Measurements from ENCODE around the gene MYO5C. TPM values are rescaled to one million over a fixed set of nuclear protein-coding genes. Genes with fewer than 3 reads are reported as not detected.

Gene MYO5C
- total RNA-seq, 4 donors from 2014 or later, result 56.1 to 151 (median 84.5) TPM

- Histone ChIP-seq H3K27me3 (no peaks in the 10 kb centered on the region), H3K9me3 (no peaks in the 10 kb centered on the region), H3K4me1 (no peaks in the 10 kb centered on the region), H3K36me3 (peaks cover 0 to 5% (median 0%) of the 10 kb centered on the region in 4 donors), H3K27ac (no peak overlapping the region), H3K4me3 (no peak overlapping the region)
- no peak for DNase-seq
- intact Hi-C loops (cut with DNase I; ENCODE audit: low total_unique reads), result no loop called here
- TF ChIP-seq, protein P1, sequence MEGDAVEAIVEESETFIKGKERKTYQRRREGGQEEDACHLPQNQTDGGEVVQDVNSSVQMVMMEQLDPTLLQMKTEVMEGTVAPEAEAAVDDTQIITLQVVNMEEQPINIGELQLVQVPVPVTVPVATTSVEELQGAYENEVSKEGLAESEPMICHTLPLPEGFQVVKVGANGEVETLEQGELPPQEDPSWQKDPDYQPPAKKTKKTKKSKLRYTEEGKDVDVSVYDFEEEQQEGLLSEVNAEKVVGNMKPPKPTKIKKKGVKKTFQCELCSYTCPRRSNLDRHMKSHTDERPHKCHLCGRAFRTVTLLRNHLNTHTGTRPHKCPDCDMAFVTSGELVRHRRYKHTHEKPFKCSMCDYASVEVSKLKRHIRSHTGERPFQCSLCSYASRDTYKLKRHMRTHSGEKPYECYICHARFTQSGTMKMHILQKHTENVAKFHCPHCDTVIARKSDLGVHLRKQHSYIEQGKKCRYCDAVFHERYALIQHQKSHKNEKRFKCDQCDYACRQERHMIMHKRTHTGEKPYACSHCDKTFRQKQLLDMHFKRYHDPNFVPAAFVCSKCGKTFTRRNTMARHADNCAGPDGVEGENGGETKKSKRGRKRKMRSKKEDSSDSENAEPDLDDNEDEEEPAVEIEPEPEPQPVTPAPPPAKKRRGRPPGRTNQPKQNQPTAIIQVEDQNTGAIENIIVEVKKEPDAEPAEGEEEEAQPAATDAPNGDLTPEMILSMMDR (IDR thresholded peaks at IDR 0.05), result no peak
- no peak for TF ChIP-seq POLR2A (IDR thresholded peaks at IDR 0.05)
- no peak for TF ChIP-seq EP300 (IDR thresholded peaks at IDR 0.05; ENCODE audit: low read depth)
- no peak for TF ChIP-seq POLR2AphosphoS5 (IDR thresholded peaks at IDR 0.05)
- in situ Hi-C loops (cut with MboI; ENCODE audit: low pct_ligation_motif_present in 1 of 4, low pct_unique_long_range_greater_than_20kb in 1 of 4, low sequenced_read_pairs in 3 of 4), result loop anchor here in 1 of 4 donors (10.0 kb wide), 1 partner anchor 62 kb away; no protein-coding TSS in a partner anchor
- 56 to 57% methylated on average over 3 of the region's 3 CpGs for WGBS, 2 donors (ENCODE audit: low coverage in 1 of 2)
These were observed 98.7 kb downstream of the MYO5C start for GRCh38 chr15:52196891-52197290.

DNA sequence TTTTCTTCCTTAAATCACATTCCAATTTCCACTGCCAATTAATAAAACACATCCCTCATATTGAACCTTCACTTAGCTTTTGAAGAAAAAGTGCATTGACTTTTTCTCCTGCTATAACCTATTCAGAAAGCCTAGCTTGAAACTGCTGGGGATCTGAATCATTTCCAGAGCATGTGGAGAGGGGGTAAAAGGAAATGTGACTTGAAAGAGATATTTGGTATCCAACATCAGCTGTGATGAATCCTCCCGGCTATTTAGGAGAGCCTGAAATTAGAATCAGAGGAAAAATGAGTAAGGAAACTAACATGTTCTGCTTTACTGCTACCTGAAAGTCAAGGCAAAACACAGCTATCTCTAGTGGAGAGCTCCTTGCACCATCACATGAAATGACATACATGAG lies 101.8 kb downstream of the MYO5C start:
- no peak for TF ChIP-seq POLR2AphosphoS5 (IDR thresholded peaks at IDR 0.05)
- TF ChIP-seq, protein P1 (IDR thresholded peaks at IDR 0.05), result no peak
- TF ChIP-seq EP300 (IDR thresholded peaks at IDR 0.05; ENCODE audit: low read depth), result no peak
- no peak for TF ChIP-seq POLR2A (IDR thresholded peaks at IDR 0.05)
- 78% methylated on average over 1 of the region's 1 CpG; no CpG with 5 or more reads in 1 of the 2 donors for WGBS, 2 donors (ENCODE audit: low coverage in 1 of 2)
- in situ Hi-C loops (cut with MboI; ENCODE audit: low pct_ligation_motif_present in 1 of 4, low pct_unique_long_range_greater_than_20kb in 1 of 4, low sequenced_read_pairs in 3 of 4), result loop anchor here in 1 of 4 donors (10.0 kb wide), 1 partner anchor 59 kb away; no protein-coding TSS in a partner anchor

DNA sequence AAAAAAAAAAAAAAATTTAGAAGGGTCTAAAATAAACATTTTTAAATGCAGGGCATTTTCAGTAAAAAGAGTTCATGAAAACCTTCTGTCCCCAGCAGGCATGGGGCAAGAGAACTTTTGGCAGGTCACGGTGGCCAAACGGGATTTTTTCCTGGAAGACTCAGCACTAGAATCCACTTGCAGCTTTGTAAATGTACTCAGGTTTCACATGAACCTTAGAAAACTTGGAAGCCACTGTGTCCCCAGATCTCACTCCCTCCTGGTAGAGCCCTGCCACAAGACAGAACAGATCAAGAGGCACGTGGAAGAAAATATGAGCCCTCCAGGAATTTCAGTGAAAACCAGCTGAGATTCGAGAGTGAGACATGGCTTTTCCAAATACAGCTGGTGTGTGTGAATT lies 102.3 kb downstream of the MYO5C start:
- Histone ChIP-seq H3K36me3 (peaks cover 0 to 5% (median 0%) of the 10 kb centered on the region in 4 donors), H3K9me3 (no peaks in the 10 kb centered on the region), H3K27me3 (no peaks in the 10 kb centered on the region), H3K4me3 (no peak overlapping the region), H3K27ac (no peak overlapping the region), H3K4me1 (no peaks in the 10 kb centered on the region)
- intact Hi-C loops (cut with DNase I; ENCODE audit: low total_unique reads), result no loop called here
- in situ Hi-C loops (cut with MboI; ENCODE audit: low pct_ligation_motif_present in 1 of 4, low pct_unique_long_range_greater_than_20kb in 1 of 4, low sequenced_read_pairs in 3 of 4), result loop anchor here in 1 of 4 donors (10.0 kb wide), 1 partner anchor 59 kb away; no protein-coding TSS in a partner anchor
- 70 to 87% methylated on average over 4 of the region's 4 CpGs for WGBS, 2 donors (ENCODE audit: low coverage in 1 of 2)
- no peak for DNase-seq
- TF ChIP-seq EP300 (IDR thresholded peaks at IDR 0.05; ENCODE audit: low read depth) (no peak), POLR2A (IDR thresholded peaks at IDR 0.05) (no peak)

More for the DNA sequence above, 101.8 kb downstream of the MYO5C start:
- H3K36me3 ChIP-seq, result peaks cover 0 to 5% (median 0%) of the 10 kb centered on the region in 4 donors
- H3K9me3 ChIP-seq, result no peaks in the 10 kb centered on the region
- no peaks in the 10 kb centered on the region for H3K4me1 ChIP-seq
- no peak for DNase-seq
- H3K27me3 ChIP-seq, result no peaks in the 10 kb centered on the region
- no peak overlapping the region for H3K4me3 ChIP-seq
- H3K27ac ChIP-seq, result no peak overlapping the region
- intact Hi-C loops (cut with DNase I; ENCODE audit: low total_unique reads), result no loop called here

- DNase-seq, result no peak
- intact Hi-C loops (cut with DNase I; ENCODE audit: low total_unique reads), result no loop called here
- Histone ChIP-seq H3K9me3 (no peaks in the 10 kb centered on the region), H3K4me3 (no peak within 1 kb of the TSS), H3K27me3 (no peaks in the 10 kb centered on the region), H3K27ac (no peak within 1 kb of the TSS), H3K4me1 (no peaks in the 10 kb centered on the region), H3K36me3 (peaks cover 0 to 2% (median 0%) of the 10 kb centered on the region in 4 donors)
- no peak for TF ChIP-seq POLR2A (IDR thresholded peaks at IDR 0.05)
- TF ChIP-seq POLR2AphosphoS5 (IDR thresholded peaks at IDR 0.05), result no peak
- no peak for TF ChIP-seq EP300 (IDR thresholded peaks at IDR 0.05; ENCODE audit: low read depth)
- TF ChIP-seq, protein P1 (IDR thresholded peaks at IDR 0.05), result no peak
- 85 to 100% methylated on average over 2 to 7 of the region's 7 CpGs for WGBS, 2 donors (ENCODE audit: low coverage in 1 of 2)
- in situ Hi-C loops (cut with MboI; ENCODE audit: low pct_ligation_motif_present in 1 of 4, low pct_unique_long_range_greater_than_20kb in 1 of 4, low sequenced_read_pairs in 3 of 4), result loop anchor here in 1 of 4 donors (10.0 kb wide), 1 partner anchor 56 kb away; no protein-coding TSS in a partner anchor
These were observed 104.4 kb downstream of the MYO5C start, which contains the start of gene GNB5 for GRCh38 chr15:52191207-52191606. Gene GNB5 (minus strand): TSS chr15:52191392. CDS start chr15:52184676, 6,716 bp downstream.

Measured in transverse colon (tissue), 4 donors.